GM12875 (cell line): ENCODE data around the gene ADAMTS8.

Experiments
- H3K4me3 ChIP-seq: one replicate; pipeline ENCODE4 v1.5.1; 2011; ENCODE audit warnings: low read depth, low read length, control low read depth
- CTCF ChIP-seq: IDR thresholded peaks from 2 replicates; pipeline ENCODE4 v1.5.1; 2011; ENCODE audit warnings: low read depth, mild to moderate bottlenecking, control low read depth, inconsistent platforms, low read length, moderate library complexity, borderline replicate concordance; ENCODE audit not compliant: insufficient read depth

ADAMTS8 gene

GRCh38 chr11:130428316-130429119 lies at the start of gene ADAMTS8:
Gene ADAMTS8 (minus strand): TSS chr11:130428609. CDS start chr11:130428286, 323 bp downstream.
- no peak within 1 kb of the TSS for H3K4me3 ChIP-seq

GRCh38 chr11:130477586-130478203 lies 49.3 kb upstream of the ADAMTS8 start:
- no peak overlapping the region for H3K4me3 ChIP-seq
- TF ChIP-seq CTCF: no peak

More at GRCh38 chr11:130428316-130429119, at the start of gene ADAMTS8:
- TF ChIP-seq CTCF: no peak

GRCh38 chr11:130476922-130477491 lies 48.6 kb upstream of the ADAMTS8 start:
- no peak for TF ChIP-seq CTCF
- no peak overlapping the region for H3K4me3 ChIP-seq

GRCh38 chr11:130476200-130476921 lies 48.0 kb upstream of the ADAMTS8 start:
- TF ChIP-seq CTCF: no peak
- no peak overlapping the region for H3K4me3 ChIP-seq

- H3K4me3 ChIP-seq: no peak overlapping the region
- TF ChIP-seq CTCF: no peak
Measured at GRCh38 chr11:130475426-130476053, 47.1 kb upstream of the ADAMTS8 start.

GRCh38 chr11:130474637-130475400 lies 46.4 kb upstream of the ADAMTS8 start:
- TF ChIP-seq CTCF: no peak
- no peak overlapping the region for H3K4me3 ChIP-seq
